Esophagus mucosa (tissue), 1 donor: ENCODE data around the gene RSPO3. TPM values are rescaled to one million over a fixed set of nuclear protein-coding genes. Genes with fewer than 3 reads are reported as not detected.
"Not testable (repeated sequence)": the region's sequence is repeated elsewhere in the genome, so short reads cannot be mapped to it uniquely, and the experiment has no call there.

Experiments
- ATAC-seq: fragments of 200-7000 bp; cut with Tn5 transposase; one replicate; pipeline ENCODE4 v1.9.1; 2020
- total RNA-seq: library from RNA; stranded (reverse); gene quantifications from one replicate; pipeline ENCODE4 v1.2.4, GENCODE V29; 2023
- donor health status: DM: yes; HTN: yes; CAD: no.

RSPO3 gene, protein sequence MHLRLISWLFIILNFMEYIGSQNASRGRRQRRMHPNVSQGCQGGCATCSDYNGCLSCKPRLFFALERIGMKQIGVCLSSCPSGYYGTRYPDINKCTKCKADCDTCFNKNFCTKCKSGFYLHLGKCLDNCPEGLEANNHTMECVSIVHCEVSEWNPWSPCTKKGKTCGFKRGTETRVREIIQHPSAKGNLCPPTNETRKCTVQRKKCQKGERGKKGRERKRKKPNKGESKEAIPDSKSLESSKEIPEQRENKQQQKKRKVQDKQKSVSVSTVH
- total RNA-seq = 1.4 TPM

DNA sequence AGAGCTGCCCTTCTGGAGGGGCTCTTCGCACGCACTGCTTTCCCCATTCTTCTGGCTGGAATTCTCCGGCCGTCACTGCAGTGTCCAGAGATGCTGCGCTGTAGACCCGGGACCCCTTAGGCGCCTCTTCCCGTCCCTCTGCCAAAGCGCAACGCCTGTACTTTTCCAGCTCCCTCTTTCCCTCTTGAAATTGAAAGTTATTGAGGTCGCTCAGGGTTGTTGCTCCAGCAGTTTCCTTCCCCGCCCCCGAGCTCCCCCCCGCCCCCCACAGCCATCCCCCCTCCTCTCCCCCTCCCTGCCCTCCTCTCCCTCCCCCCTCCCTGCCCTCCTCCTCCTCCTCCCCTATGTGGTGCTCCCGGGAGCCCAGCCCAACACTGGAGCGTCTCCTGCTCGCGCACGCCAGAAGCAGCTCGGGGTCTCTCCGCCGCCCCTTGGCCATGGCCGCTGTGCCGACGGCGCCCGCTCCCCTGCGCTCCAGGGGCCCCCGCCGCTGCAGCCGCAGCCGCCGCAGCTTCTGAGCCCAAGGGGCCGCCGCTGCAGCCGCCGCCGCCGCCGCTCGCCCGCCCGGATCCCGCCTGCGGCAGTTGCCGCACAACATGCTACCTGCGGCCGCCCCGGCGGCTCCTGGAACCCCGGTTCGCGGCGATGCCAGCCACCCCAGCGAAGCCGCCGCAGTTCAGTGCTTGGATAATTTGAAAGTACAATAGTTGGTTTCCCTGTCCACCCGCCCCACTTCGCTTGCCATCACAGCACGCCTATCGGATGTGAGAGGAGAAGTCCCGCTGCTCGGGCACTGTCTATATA, at the start of gene RSPO3:
Gene RSPO3, plus strand, starts transcription at position 374 of the 804 bp plus-strand sequence. CDS start 522 bp downstream, outside the sequence.
- ATAC-seq = no peak

DNA sequence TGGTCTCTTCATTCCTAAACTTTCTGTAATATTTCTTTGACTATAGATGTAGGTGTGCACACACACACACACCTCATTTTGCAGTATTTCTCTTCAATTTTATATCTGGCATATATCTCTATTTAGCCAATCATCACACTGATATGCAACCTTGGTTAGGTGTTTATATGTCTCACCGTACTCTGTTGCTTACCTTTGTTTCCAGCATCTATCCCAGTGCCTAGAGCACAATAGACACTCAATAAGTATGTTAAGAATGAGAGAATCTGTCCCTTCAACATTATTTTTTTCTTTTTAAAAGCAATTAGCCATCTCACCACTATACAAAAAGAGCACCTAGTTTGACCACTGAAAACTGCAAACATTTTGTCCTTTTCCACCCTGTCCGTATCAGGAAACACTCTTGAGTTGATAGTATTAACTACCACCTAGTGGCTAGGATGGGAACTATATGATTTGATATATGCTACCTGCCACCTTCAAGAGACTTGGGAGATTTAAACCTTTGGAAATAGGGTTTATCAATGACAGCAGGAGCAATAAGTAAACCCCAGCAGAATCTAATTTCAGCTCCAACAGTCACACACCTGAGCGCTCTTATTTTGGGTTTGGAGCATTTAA, 48.7 kb upstream of the RSPO3 start:
- no peak for ATAC-seq

DNA sequence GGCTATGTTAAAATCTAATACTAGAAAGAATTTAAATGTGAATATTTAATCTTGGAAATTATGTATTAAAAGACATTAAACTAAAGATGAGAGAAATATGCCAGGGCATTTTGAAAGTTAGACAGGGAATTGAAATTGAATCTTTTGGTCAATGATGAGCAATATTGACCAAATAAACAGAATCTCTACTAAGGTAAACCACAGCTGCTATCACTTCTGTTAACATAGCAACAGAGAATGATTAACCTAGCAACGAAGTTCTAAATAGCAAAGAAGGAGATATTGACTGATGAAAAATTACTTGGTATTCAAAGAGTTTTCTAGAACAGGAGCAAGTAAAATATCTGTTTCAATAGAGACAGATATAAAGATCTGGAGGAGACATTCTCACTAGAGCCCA, 45.2 kb upstream of the RSPO3 start:
- no peak for ATAC-seq

DNA sequence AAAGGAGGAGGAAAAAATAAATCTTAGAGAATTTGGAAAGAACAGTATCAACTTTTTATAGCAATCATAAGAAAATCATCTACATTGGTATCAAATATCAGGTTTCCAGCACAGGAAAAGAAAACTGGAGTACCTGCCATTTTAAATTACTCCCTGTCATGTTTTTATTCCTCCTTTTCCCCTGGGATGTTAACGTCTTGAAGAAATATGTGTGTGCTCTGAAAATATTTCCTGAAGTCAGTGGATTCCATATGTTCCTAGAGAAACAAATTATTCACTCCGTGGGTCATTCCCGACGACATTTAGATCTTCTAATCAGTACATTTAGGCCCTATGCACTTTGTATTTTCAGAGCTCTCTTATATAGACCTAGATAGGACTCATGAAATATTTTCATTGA, 42.0 kb upstream of the RSPO3 start:
- ATAC-seq = no peak

DNA sequence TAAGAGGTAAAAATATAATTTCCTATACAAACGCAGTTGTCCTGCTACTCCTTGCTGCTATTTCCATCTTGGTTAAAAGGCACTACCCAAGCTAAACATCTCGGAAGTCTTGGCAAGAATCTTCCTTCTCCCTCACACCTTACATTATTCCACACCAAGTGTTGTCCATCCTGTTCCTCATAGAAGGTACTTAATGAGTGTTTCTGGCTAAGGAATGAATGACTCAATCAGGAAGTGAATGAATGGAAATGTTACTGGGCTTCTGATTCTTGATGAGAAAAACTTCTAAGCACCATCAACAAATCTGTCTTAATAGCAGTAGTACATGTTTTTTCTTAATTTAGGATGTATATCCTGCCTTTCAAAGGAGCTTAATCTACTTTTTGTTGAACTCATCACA, 40.6 kb upstream of the RSPO3 start:
- no peak for ATAC-seq

DNA sequence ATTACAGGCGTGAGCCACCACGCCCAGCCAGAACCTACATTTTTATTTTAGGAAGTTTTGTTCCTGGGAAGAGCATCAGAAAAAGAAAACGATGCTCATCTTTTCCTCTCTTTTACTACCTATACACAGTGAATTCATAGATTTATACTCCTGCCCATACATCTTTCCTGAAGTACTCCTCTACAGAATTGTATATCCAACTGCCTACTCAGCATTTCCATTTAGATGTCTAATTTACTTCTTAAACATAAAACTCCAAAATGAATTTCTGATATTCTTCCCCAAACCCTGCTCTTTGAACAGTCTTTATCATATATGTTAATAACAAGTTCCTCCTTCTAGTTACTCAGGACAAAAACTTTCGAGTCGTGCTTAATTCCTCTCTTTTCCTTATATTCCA, 39.8 kb upstream of the RSPO3 start:
- ATAC-seq = no peak

DNA sequence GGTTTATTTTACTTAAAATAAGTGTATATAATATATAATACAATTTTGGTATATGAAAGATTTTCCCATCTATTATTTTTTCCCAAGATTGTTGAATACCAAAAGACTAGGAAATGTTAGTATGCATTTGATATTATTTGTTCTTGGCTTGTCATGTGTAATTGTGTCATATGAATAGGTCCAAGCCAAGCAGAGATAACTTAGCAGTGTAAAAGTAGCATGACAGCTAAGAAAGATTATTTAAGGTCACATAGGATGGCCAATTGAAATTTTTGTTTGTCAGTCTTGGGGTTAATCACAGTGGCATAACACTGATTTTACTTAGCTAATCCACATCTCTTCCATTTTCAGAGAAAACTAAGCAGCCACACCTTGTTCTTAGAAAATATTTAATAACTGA, 38.8 kb upstream of the RSPO3 start:
- no peak for ATAC-seq

DNA sequence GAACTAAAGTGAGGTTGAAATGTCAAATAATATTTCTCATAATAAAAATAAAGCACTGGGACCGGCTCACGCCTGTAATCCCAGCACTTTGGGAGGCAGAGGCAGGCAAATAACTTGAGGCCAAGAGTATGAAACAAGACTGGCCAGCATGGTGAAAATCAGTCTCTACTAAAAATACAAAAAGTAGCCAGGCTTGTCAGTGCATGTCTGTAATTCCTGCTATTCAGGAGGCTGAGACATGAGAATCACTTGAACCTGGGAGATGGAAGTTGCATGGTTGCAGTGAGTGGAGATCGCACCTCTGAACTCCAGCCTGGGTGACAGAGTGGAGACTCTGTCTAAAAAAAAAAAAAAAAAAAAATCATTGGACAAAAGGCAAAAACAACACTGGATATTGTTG, 38.4 kb upstream of the RSPO3 start:
- ATAC-seq = no peak

DNA sequence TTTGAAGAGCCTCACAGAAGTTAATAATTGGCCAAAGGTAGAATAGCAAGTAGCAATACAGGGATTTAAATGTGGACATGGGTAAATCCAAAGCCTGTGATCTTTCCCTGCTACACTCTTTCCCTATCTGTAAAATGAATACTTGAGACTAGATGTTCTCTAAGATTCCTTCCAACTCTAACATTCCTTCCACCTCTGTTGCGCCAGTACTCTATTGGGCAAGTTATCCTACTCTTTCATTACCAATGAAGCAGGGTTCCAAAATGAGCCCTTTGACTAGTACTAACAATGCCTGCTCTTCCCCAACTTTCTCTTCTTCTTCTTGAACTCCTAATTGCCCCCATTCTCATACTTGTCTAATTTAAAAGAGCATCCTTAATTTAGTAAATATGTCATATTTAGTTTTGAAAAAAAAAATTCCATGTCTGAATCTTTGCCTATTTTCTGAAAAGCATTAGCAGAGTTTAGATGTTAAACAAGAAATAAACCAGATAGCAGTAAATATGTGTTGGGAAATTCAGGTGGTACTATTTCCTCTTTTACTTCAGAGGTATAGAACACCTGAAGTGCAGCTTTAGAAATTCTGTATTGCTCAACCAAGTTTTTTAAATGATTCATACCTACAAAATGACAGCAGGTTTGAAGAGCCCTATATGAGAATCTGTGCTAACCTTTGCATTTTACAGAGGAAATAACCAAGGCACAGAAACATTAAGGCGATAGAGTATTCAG, 35.1 kb upstream of the RSPO3 start:
- ATAC-seq = no peak

DNA sequence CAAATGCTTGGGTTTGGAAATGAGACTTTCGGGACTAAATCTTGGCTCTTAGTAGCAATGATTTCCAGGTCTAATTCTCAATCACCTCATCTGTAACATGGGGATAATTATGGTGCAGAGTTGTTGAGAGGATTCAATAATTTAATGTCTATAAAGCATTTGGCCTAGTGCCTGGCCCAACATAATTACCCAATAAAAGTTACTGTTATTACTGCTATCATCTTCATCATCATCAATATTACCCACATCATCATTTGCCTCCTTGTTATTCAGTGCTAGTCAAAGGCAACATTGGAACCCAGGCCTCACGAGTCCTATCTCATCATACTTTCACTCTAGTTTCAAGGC, 34.5 kb upstream of the RSPO3 start:
- no peak for ATAC-seq

DNA sequence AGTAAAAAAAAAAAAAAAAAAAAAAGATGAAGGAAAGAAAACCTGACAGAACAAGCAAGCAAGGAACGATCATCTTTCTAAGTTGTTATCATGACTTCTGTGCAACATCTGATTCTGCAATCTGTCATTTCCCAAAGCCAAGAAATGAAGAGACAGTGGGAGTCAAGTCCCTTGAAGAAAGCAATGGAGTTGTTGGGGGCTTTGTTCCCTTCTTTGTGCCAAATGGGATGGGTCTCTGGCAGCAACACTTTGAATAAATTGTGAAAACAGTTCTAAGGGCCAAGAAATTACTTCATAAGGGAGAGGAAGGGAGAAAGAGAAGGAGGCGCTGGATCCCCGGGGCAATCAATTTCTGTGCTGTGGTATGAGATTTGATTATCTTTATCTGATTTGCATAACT, 33.3 kb upstream of the RSPO3 start:
- ATAC-seq = no peak

DNA sequence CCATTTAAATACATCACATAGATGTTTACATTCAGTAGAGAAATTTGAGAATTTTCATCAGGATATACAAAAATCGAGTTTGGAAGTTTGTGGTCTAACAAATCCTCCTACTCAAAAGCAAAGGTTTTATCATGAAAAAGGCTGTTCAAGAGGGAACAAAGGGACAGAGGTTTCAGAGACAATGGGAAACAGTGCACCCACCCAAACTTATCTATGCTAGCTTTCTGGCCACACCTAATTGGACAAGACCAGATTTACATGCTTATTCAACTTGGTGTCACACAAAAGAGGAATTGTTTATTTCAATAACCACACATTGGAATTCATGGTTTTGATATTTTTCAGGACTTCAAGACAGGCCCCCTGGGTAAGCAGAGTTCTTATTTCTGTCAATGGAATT, 28.4 kb upstream of the RSPO3 start:
- ATAC-seq = no peak

DNA sequence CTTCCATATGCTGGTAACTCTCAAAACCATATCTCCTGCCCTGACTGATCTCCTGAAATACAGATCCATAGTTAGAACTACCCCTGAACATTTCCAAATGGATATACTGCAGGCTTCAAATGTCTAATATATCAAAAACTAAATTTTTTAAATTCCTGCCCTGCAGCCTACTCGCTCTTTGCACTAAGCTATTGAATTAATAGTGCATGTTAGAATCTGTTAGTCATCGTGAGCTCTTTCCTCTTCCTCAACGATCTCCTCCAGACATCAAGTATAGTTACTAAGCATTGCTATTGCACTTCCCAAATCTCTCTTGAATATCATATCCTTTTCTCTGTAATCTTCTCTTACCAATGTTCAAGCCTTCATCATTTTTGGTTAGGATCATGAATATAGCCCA, 26.0 kb upstream of the RSPO3 start:
- ATAC-seq = no peak

DNA sequence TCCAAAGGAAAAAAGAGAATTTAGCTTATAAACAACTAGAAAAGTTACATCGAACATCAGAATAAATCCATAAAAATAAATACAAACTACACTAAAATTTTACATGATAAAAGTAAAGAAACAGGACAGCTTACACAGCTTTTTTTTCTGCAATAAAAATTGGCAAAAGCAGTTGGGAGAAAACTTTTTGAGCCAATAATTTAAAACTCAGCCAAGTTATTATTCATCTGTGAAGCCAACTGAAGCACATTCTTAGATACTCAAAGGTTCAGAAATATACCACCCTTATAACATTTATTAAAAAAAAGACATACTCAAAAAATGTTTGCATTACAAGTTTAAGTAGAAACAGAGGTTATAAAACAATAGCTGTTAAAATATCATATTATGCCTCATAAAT, 23.7 kb upstream of the RSPO3 start:
- ATAC-seq = no peak

DNA sequence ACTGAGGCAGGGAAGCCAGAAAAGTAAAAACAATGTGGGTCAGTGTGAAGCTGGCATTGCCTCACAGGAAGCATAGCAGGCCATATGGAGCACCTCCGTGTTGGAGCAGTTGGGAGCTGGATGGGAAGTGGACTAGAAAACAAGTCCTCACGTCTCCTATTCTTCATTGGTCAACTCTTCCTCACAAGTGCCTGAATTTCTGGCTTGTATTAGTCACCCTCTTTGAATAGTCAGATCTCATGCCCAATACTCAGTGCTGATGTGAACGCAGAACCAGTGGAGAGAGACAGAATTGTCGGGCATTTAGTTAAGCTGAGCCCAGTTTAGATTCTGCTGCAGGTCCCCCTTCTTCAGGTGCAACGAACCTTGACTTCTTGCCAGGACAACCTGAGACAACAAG, 22.3 kb upstream of the RSPO3 start:
- no peak for ATAC-seq

DNA sequence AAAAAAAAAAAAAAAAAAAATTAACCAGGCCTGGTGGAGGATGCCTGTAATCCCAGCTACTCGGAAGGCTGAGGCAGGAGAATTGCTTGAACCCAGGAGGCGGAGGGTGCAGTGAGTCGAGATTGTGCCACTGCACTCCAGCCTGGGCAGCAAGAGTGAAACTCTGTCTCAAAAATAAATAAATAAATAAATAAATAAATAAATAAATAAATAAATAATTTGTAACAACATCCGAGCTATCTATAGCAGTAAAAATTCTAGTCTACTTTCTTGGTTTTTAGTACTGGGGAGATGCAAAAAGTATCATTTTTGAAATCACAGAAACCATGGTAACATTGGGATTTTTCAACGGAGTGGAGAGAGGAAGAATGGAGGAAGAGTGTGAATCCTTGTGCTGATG, 21.0 kb upstream of the RSPO3 start:
- not testable (repeated sequence) for ATAC-seq

DNA sequence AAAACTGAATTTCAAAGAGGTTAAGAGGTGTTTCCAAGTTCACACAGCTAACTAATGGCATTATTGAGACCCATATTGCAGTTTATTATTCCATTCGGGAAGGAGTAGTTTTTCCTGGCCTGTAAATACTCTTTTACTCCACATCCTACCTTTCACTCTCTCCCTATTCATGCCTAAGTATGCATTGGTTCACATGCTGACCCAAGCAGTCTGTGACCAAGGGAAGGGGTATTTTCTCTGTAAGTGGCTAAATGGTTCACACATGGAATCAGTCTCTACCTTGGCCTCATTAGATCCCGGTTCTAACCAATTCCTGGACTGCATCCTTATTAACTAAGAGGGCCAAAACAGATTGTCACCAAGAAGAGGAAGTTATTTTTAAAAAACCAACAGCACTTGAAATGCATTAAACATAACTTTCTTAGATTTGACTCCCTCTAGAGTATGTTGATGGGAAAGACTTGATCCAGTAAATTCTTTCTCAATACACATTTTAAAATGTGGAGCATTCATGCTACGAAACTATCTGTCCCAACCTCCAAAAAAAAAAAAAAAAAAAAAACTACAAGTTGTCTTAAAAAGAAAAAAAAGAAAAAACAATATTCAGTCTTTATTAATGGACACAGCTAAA, 17.8 kb upstream of the RSPO3 start:
- ATAC-seq = no peak

DNA sequence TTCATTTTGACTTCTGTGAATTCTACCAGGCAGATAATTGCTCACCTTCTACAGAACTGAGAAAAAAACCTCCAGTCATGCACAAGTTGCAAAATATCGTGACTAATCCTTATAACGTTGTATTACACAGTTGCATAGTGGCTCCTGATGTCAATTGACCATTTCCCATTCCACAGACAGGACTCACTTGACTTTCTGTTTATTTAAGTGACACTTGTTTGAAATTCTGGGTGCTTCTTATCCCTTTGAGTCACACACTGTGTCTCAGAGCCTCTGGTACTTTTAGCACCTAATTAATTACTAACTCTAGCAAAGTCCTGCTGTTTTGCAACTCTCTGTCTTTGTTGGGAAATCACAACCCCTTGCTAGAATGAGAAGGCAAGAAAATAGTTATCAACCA, 16.2 kb upstream of the RSPO3 start:
- ATAC-seq = peak; percentile 77

DNA sequence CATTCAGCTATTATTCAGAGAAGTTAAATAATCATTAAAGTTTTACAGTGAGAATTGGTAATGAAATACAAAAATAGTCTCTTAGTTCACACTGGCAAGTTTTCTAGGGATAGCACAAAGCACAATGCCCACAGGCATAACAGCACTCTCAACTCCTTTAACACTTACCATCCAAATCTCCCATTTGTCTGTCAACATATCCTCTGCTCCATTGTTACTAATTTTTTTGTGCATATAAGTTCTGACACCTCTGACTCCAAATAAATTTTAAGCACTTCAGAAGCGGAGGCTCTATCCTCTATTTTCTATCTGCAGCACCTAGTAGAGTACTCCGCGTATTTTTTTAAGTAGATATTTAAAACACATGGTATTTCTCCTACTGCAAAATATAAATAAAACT, 15.6 kb upstream of the RSPO3 start:
- no peak for ATAC-seq

DNA sequence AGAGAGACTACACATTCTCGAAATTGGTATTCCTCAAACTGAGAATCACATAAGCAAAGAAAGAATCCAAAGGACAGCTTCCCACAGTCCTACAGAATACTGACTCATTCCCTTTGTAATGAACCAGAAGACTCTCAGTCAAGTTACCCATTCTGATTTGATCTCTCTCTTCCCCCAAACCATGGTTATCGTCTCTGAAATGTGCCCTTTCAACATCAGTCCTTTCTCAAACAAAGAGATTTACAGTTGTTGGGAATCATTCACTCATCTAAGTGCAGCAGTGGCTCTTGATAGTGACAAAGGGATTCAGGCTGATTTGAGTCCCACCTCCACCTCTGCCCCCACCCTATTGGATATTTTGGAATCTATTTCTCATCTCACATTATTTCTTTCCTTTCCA, 15.0 kb upstream of the RSPO3 start:
- no peak for ATAC-seq

DNA sequence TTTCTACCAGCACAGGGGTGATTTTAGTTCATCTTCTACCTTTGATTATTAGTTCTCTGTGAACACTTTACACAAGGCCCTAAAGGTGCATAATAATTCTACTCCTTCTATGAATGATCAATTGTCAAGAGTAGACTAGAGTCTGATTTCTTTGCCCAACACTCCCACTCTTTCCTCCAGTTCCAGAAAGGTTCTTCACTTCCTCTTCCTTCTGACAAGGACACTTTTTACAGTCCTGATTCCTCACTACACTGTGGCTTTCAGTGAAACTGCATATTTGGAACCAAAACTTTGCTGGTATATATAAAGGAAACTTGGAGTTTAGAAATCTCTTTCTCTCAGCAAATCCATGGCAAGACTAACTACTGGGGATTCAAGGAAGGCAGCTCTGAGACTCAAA, 10.6 kb upstream of the RSPO3 start:
- ATAC-seq = no peak

DNA sequence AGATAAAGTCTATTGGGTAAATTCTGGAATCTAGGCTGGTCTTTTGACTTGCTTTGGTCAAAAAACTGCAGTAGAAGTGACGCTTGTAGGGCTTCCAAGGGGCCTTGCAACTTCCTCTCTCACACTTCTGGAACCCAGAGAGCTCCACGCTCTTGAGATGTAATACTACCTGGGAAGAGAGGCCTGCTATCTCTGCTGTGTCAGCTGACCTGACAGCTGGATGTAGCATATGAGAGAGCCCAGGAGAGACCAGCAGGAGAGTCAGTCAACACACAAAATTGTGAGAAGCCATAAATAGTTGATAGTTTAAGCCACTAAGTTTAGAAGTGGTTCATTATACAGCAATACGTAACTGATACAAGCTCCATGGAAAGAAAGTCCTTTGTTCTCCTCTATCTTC, 7.8 kb upstream of the RSPO3 start:
- no peak for ATAC-seq

DNA sequence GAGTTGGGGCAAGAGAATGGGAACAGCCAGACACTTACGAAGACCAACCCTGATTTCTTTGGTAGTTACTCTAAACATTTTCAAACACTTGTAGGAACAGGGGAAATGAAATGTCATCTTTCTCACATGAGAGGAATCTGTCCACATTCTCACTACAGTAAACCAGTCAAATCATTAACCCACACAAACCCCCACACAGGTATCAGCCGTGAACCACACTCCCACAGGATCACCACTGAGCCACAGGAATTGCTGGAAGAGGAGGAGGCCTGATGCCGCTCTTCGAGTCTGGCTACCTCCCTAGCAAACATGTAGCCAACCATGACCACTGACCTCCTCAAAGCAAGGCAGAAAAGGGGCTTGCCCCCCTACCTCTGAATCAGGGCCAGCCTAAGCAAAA, 6.9 kb upstream of the RSPO3 start:
- no peak for ATAC-seq
